ENCODE measurements around the gene LOXHD1. TPM values are rescaled to one million over a fixed set of nuclear protein-coding genes. Genes with fewer than 3 reads are reported as not detected.

The LOXHD1 gene
- total and polyA plus RNA-seq, 2 donors from 2014 or later, result 0.25 TPM; not detected in 1

GRCh38 chr18:46624127-46624526 lies 32.9 kb downstream of the LOXHD1 start:
- intact Hi-C loops (cut with DNase I), result no loop called here

DNA sequence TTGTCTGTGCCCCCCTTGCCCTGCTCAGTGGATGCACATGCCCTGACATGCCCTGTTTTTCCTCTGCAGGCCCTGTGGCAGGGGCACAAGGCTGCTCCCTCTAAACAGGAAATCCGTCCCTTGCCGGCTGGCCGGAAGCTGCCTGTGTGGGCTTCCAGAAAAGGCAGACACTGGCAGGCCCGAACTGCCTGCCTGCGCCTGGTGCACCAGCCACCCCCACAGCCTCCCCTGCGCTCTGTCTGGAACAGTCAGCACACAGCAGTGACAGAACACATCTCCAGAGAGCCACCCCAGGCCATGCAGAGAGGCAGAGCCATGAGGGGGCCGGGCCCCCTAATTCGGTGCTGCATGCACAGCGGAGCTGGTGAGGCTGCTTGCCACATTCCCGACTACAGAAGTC lies 33.5 kb downstream of the LOXHD1 start:
- no peaks in the 10 kb centered on the region for H3K27me3 ChIP-seq (ENCODE audit: control insufficient read depth, insufficient read depth, low read length)
- no peak overlapping the region for H3K4me3 ChIP-seq (ENCODE audit: low read length in 3 of 3)
- DNase-seq (peak in 1 of 5 donors; percentile 7), FAIRE-seq (no peak)
- no peak overlapping the region for H3K27ac ChIP-seq (ENCODE audit: low read depth in 2 of 2, low read length in 2 of 2)
- peaks cover 0 to 3% (median 0%) of the 10 kb centered on the region in 3 donors for H3K4me1 ChIP-seq (ENCODE audit: control insufficient read depth in 2 of 3, insufficient read depth in 2 of 3, low read depth in 1 of 3, low read length in 3 of 3)
- H3K9me3 ChIP-seq (ENCODE audit: control insufficient read depth in 2 of 3, insufficient read depth in 1 of 3, low read length in 3 of 3), result no peaks in the 10 kb centered on the region
- TF ChIP-seq CTCF (IDR thresholded peaks at IDR 0.05; ENCODE audit: borderline replicate concordance, extremely low read depth, insufficient read depth), result no peak
- H3K36me3 ChIP-seq (ENCODE audit: control insufficient read depth in 2 of 3, insufficient read depth in 3 of 3, low read length in 3 of 3), result no peaks in the 10 kb centered on the region
- intact Hi-C loops (cut with DNase I), result no loop called here
- H3K9ac ChIP-seq (ENCODE audit: low read length in 3 of 3), result no peak overlapping the region

More at GRCh38 chr18:46624127-46624526, 32.9 kb downstream of the LOXHD1 start:
- no peak for FAIRE-seq
- no peaks in the 10 kb centered on the region for H3K36me3 ChIP-seq (ENCODE audit: control insufficient read depth in 2 of 3, insufficient read depth in 3 of 3, low read length in 3 of 3)
- peaks cover 0 to 3% (median 0%) of the 10 kb centered on the region in 3 donors for H3K4me1 ChIP-seq (ENCODE audit: control insufficient read depth in 2 of 3, insufficient read depth in 2 of 3, low read depth in 1 of 3, low read length in 3 of 3)
- H3K9me3 ChIP-seq (ENCODE audit: control insufficient read depth in 2 of 3, insufficient read depth in 1 of 3, low read length in 3 of 3), result no peaks in the 10 kb centered on the region
- H3K4me3 ChIP-seq (ENCODE audit: low read length in 3 of 3), result no peak overlapping the region
- H3K27ac ChIP-seq (ENCODE audit: low read depth in 2 of 2, low read length in 2 of 2), result no peak overlapping the region
- DNase-seq, result no peak
- no peak for TF ChIP-seq CTCF (IDR thresholded peaks at IDR 0.05; ENCODE audit: borderline replicate concordance, extremely low read depth, insufficient read depth)
- H3K27me3 ChIP-seq (ENCODE audit: control insufficient read depth, insufficient read depth, low read length), result no peaks in the 10 kb centered on the region
- no peak overlapping the region for H3K9ac ChIP-seq (ENCODE audit: low read length in 3 of 3)

GRCh38 chr18:46622999-46623398 lies 34.0 kb downstream of the LOXHD1 start:
- Histone ChIP-seq H3K9me3 (ENCODE audit: control insufficient read depth in 2 of 3, insufficient read depth in 1 of 3, low read length in 3 of 3) (no peaks in the 10 kb centered on the region), H3K4me1 (ENCODE audit: control insufficient read depth in 2 of 3, insufficient read depth in 2 of 3, low read depth in 1 of 3, low read length in 3 of 3) (peaks cover 0 to 3% (median 0%) of the 10 kb centered on the region in 3 donors), H3K9ac (ENCODE audit: low read length in 3 of 3) (no peak overlapping the region), H3K27ac (ENCODE audit: low read depth in 2 of 2, low read length in 2 of 2) (no peak overlapping the region), H3K27me3 (ENCODE audit: control insufficient read depth, insufficient read depth, low read length) (no peaks in the 10 kb centered on the region), H3K4me3 (ENCODE audit: low read length in 3 of 3) (no peak overlapping the region), H3K36me3 (ENCODE audit: control insufficient read depth in 2 of 3, insufficient read depth in 3 of 3, low read length in 3 of 3) (no peaks in the 10 kb centered on the region)
- intact Hi-C loops (cut with DNase I), result no loop called here
- no peak for TF ChIP-seq CTCF (IDR thresholded peaks at IDR 0.05; ENCODE audit: borderline replicate concordance, extremely low read depth, insufficient read depth)
- no peak for FAIRE-seq
- peak in 1 of 5 donors; percentile 10 for DNase-seq

- Histone ChIP-seq H3K27ac (ENCODE audit: low read depth in 2 of 2, low read length in 2 of 2) (no peak overlapping the region), H3K4me3 (ENCODE audit: low read length in 3 of 3) (no peak overlapping the region), H3K36me3 (ENCODE audit: control insufficient read depth in 2 of 3, insufficient read depth in 3 of 3, low read length in 3 of 3) (no peaks in the 10 kb centered on the region), H3K4me1 (ENCODE audit: control insufficient read depth in 2 of 3, insufficient read depth in 2 of 3, low read depth in 1 of 3, low read length in 3 of 3) (peaks cover 0 to 3% (median 0%) of the 10 kb centered on the region in 3 donors), H3K9ac (ENCODE audit: low read length in 3 of 3) (no peak overlapping the region), H3K27me3 (ENCODE audit: control insufficient read depth, insufficient read depth, low read length) (no peaks in the 10 kb centered on the region), H3K9me3 (ENCODE audit: control insufficient read depth in 2 of 3, insufficient read depth in 1 of 3, low read length in 3 of 3) (no peaks in the 10 kb centered on the region)
- no peak for FAIRE-seq
- intact Hi-C loops (cut with DNase I), result no loop called here
- DNase-seq, result no peak
- TF ChIP-seq CTCF (IDR thresholded peaks at IDR 0.05; ENCODE audit: borderline replicate concordance, extremely low read depth, insufficient read depth), result no peak
These were observed 34.6 kb downstream of the LOXHD1 start for GRCh38 chr18:46622451-46622850.
